ENCODE measurements around the gene SLC25A47. TPM values are rescaled to one million over a fixed set of nuclear protein-coding genes. Genes with fewer than 3 reads are reported as not detected.
A peak's percentile ranks its signal among the peaks of the same experiment; 100 is the strongest.
"Not testable (repeated sequence)": the region's sequence is repeated elsewhere in the genome, so short reads cannot be mapped to it uniquely, and the experiment has no call there.

SLC25A47 gene
- total RNA-seq, 2 donors from 2014 or later: not detected

- no peak overlapping the region for H3K4me3 Mint-ChIP-seq
- no peaks in the 10 kb centered on the region for H3K36me3 Mint-ChIP-seq (ENCODE audit: insufficient read depth in 2 of 2)
- ATAC-seq (replicated peaks in 1 of 2) (no peak), DNase-seq (peak in 1 of 2 donors; percentile 27)
- peak overlapping the region; percentile 24 for H3K27ac Mint-ChIP-seq
- H3K27me3 Mint-ChIP-seq (ENCODE audit: low read depth): peaks cover 18% of the 10 kb centered on the region
- peaks cover 8% of the 10 kb centered on the region for H3K4me1 Mint-ChIP-seq (ENCODE audit: low read depth)
- no peaks in the 10 kb centered on the region for H3K9me3 Mint-ChIP-seq
Measured at GRCh38 chr14:100303179-100303578, 20.0 kb upstream of the SLC25A47 start.

- Mint-ChIP-seq H3K27ac (no peak overlapping the region), H3K27me3 (ENCODE audit: low read depth) (peaks cover 18% of the 10 kb centered on the region), H3K4me3 (peak overlapping the region in 1 of 2 donors; percentile 34), H3K9me3 (no peaks in the 10 kb centered on the region), H3K4me1 (ENCODE audit: low read depth) (peaks cover 8% of the 10 kb centered on the region), H3K36me3 (ENCODE audit: insufficient read depth in 2 of 2) (no peaks in the 10 kb centered on the region)
- no peak for DNase-seq
- no peak for ATAC-seq (replicated peaks in 1 of 2)
Measured at GRCh38 chr14:100303925-100304324, 19.2 kb upstream of the SLC25A47 start.

DNA sequence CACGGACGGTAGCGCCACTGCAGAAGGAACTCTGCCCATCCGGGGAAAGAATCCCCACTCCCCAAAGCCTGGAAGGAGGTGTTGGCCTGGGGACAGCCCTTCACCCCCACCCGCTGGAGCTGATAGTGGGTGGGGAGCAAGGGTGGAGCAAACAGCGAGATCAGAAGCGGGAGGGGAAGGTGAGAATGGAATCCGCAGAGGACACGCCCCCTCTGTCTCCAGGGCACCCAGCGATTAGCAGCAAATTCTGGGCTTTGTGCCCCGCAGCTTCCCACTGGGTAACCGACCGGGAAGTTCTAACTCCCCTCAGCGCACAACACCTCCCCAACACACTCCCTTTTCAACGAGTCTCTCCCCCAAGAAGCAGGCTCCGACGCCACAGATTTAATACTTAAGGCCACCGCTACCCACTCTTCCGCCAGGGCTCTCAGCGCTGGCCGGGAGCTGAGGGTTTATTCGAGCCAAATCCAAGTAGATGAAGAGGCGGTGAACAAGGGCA, 18.3 kb upstream of the SLC25A47 start:
- ATAC-seq (replicated peaks in 1 of 2) (no peak), DNase-seq (no peak)
- no peaks in the 10 kb centered on the region for H3K36me3 Mint-ChIP-seq (ENCODE audit: insufficient read depth in 2 of 2)
- peaks cover 8% of the 10 kb centered on the region for H3K4me1 Mint-ChIP-seq (ENCODE audit: low read depth)
- peak overlapping the region; percentile 83 to 86 for H3K4me3 Mint-ChIP-seq
- H3K27ac Mint-ChIP-seq: peak overlapping the region; percentile 34
- no peaks in the 10 kb centered on the region for H3K9me3 Mint-ChIP-seq
- peaks cover 18% of the 10 kb centered on the region for H3K27me3 Mint-ChIP-seq (ENCODE audit: low read depth)

DNA sequence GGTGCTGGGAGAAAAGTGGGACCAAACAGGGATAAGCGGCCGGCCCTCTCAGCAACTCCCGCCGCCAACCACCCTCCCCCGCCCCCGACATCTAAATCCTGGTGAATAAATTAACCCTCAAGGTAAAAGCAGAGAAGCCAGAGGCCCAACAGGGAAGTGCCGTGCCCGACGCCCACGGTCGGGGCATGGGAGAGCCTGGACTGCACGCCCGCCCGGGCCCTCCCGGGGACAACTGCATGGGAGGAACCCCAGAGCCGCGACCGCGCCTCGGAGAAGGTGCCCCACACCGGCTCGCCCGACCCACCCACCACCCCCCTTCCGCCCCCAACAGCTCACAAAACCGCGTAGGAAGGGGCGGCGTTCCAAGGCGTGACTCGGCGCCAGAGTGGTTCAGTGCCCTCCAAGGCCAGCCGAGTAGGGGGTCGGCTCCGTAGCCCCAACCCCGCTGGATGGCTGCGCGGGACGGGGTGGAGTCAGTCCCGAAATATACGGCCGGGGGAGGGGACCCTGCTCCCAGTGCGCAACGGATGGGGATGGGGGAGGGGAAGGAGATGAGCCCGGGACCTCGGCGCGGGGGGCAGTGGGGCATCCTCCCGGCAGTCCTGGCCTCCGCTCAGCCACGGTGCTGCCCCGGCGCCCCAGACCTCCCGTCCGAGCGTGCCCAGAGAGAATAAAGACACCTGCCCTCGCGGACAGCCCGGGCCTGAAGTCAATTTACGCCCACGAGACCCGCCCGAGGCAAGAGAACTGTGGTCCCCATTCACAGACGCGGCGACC, 17.6 kb upstream of the SLC25A47 start:
- Mint-ChIP-seq H3K27me3 (ENCODE audit: low read depth) (peaks cover 18% of the 10 kb centered on the region), H3K36me3 (ENCODE audit: insufficient read depth in 2 of 2) (no peaks in the 10 kb centered on the region), H3K27ac (peak overlapping the region; percentile 34), H3K9me3 (no peaks in the 10 kb centered on the region), H3K4me1 (ENCODE audit: low read depth) (peaks cover 8% of the 10 kb centered on the region), H3K4me3 (peak overlapping the region; percentile 83 to 86)
- ATAC-seq (replicated peaks in 1 of 2): peak; percentile 17 to 33
- DNase-seq: peak; percentile 46 to 60

DNA sequence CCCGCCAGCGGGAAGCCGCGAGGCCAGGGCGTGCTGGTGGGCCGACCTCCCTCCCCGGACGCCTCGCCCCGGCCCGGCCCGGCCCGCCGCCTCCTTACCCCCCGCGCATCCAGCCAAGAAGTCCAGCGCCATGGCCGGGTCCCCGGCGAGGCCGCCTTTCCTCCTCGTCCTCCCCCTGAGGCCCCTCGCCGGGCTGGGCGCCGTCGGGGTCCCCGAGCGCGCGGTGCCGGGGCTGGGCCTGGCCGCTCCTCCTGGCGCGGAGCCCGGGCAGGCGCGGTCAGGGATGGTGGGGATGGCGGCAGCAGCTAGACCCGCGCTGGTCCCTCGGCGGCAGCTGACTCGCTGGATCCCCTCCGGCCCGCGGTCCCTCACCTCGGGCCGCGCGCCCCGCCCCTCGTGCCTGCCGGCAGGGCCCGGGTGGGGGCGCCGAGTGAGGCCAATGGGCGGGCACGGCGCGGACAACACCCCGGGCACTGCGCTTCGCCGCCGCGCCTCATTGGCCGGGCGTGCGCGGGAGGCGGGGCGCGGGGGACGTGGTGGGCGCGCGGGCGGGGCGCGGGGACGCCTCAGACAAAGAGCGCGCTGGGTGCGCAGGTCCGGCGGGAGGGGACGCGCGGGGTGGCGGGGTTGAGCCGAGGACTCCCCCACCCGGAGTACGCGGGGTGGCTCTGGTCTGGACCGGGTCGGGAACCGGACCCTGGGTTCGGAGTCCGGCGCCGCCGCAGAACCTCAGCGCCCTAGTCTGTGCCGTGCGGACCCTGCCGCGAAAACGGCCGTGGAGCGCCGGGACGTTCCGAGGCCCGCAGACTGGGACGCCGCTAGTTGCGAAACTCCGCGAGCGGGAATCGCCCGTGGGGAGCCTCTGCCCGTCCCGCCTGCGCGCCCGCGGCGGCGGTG, 16.8 kb upstream of the SLC25A47 start, which contains the start of gene SLC25A29:
SLC25A29 (minus strand) TSS at position 344 of the 897 bp plus-strand sequence; CDS start at position 132, 212 bp downstream.
- ATAC-seq (replicated peaks in 1 of 2) (peak; percentile 92 to 93), DNase-seq (peak; percentile 88 to 90)
- H3K4me3 Mint-ChIP-seq: peak within 1 kb of the TSS; percentile 83 to 86
- H3K9me3 Mint-ChIP-seq: no peaks in the 10 kb centered on the region
- H3K27me3 Mint-ChIP-seq (ENCODE audit: low read depth): peaks cover 18% of the 10 kb centered on the region
- H3K36me3 Mint-ChIP-seq (ENCODE audit: insufficient read depth in 2 of 2): no peaks in the 10 kb centered on the region
- H3K4me1 Mint-ChIP-seq (ENCODE audit: low read depth): peaks cover 8% of the 10 kb centered on the region
- no peak within 1 kb of the TSS for H3K27ac Mint-ChIP-seq

GRCh38 chr14:100306998-100307765, 16.0 kb upstream of the SLC25A47 start:
- no peaks in the 10 kb centered on the region for H3K36me3 Mint-ChIP-seq (ENCODE audit: insufficient read depth in 2 of 2)
- H3K27me3 Mint-ChIP-seq (ENCODE audit: low read depth): peaks cover 18% of the 10 kb centered on the region
- H3K9me3 Mint-ChIP-seq: no peaks in the 10 kb centered on the region
- peak overlapping the region; percentile 56 to 82 for H3K4me3 Mint-ChIP-seq
- ATAC-seq (replicated peaks in 1 of 2) (no peak), DNase-seq (no peak)
- H3K27ac Mint-ChIP-seq: no peak overlapping the region
- H3K4me1 Mint-ChIP-seq (ENCODE audit: low read depth): peaks cover 8% of the 10 kb centered on the region

DNA sequence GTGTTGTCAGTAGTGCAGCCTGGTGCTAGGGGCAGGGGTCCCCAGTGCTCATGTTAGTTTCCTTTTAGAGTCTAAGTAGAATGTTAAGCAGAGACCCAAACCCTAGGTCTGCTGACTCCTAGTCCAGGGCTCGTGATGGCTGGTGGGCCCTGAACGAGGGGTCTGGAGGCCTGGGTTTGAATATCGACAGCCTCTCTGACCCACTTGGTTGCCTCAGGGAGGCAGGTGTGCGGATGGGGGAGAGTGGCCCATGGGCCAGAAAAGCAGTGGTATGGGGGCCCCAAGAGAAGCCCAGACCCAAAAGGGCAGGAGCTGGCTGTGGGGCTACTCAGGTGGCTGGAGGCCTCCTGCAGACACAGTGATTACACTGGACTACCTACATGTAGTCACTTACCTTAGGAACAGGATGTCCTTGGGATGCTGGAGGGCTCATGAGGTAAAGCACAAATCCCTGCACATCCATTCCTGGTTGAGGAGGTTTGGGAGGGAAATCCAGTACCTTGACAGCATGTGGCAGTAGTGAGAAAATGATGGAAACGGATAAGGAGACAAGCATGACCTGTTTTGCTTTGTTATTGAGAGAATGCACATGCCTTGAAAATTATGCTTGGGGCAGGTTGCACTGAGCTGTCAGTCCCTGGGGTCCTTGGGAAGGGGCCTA, 15.2 kb upstream of the SLC25A47 start:
- Mint-ChIP-seq H3K36me3 (ENCODE audit: insufficient read depth in 2 of 2) (no peaks in the 10 kb centered on the region), H3K4me1 (ENCODE audit: low read depth) (peaks cover 8% of the 10 kb centered on the region), H3K9me3 (no peaks in the 10 kb centered on the region), H3K4me3 (peak overlapping the region; percentile 55 to 56), H3K27me3 (ENCODE audit: low read depth) (peaks cover 18% of the 10 kb centered on the region), H3K27ac (no peak overlapping the region)
- no peak for ATAC-seq (replicated peaks in 1 of 2)
- DNase-seq: no peak

GRCh38 chr14:100308427-100308792, 14.7 kb upstream of the SLC25A47 start:
- not testable (repeated sequence) for ATAC-seq (replicated peaks in 1 of 2); H3K4me3 Mint-ChIP-seq; H3K9me3 Mint-ChIP-seq; DNase-seq; H3K36me3 Mint-ChIP-seq (ENCODE audit: insufficient read depth in 2 of 2); H3K27ac Mint-ChIP-seq; H3K4me1 Mint-ChIP-seq (ENCODE audit: low read depth)
- H3K27me3 Mint-ChIP-seq (ENCODE audit: low read depth): peaks cover 18% of the 10 kb centered on the region

DNA sequence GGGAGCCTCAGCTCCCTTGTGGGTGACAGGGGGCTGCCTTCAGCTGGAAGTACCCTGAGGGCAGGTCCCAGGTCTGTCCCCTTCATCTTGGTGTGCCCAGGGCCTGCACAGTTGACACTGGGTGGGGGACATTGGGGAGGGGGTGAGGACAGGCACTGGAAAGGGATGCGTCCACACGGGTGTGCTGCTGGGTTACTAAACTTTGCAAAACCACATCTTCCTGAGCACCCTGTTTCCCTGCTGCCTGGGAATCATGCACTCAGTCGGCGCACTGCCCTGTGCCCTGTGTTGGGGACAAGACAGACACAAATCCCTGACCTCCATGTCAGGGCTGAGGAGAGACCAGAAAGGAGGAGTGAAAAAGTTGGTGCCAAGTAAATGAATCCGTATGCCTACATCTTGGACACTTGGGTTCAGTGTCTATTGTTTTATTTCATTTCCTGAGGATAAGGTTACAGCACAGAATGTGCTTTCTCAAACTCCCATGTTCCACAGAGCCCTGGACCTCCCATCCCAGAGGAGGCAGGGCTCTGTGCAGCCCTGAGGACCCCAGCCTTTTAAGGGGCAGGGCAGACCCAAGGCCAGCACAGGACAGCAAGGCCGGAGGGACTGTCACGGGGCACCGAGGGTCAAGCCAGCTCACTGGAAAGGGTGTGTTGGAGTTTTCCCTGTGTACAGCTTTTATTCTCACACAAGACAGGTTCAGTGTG, 14.0 kb upstream of the SLC25A47 start:
- no peak overlapping the region for H3K27ac Mint-ChIP-seq
- no peak overlapping the region for H3K4me3 Mint-ChIP-seq

GRCh38 chr14:100312110-100312876, 10.8 kb upstream of the SLC25A47 start:
- not testable (repeated sequence) for H3K27me3 Mint-ChIP-seq (ENCODE audit: low read depth); H3K4me3 Mint-ChIP-seq

More for the DNA sequence above, 14.0 kb upstream of the SLC25A47 start:
- DNase-seq (no peak), ATAC-seq (replicated peaks in 1 of 2) (no peak)
- H3K27me3 Mint-ChIP-seq (ENCODE audit: low read depth): peaks cover 18% of the 10 kb centered on the region
- no peaks in the 10 kb centered on the region for H3K36me3 Mint-ChIP-seq (ENCODE audit: insufficient read depth in 2 of 2)
- H3K4me1 Mint-ChIP-seq (ENCODE audit: low read depth): peaks cover 8% of the 10 kb centered on the region
- H3K9me3 Mint-ChIP-seq: no peaks in the 10 kb centered on the region

DNA sequence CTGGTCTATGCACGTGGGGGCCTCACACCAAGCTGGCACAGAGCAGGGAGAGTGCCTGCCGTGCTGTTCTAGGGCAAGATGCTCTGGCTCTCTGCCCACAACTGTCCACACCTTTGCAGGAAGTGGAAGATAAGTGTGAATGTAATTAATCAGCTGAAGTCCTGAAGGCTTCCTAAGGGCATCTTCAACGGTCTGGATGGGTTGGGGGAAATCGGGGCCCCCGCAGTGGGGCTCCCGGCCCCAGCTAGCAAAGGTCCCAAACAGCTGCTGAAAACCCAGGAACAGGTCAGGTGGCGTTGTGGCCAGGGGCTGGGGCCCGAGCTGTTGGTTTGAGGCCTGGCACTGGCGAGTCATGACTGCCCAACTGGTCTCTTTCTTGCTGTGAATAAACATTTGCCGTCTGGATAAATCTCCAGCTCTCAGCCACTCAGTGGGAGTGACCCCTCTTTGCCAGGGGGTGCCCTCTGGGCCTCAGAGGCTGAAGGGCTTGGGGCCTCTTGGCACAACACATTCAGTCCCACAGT, 10.2 kb upstream of the SLC25A47 start:
- H3K36me3 Mint-ChIP-seq (ENCODE audit: insufficient read depth in 2 of 2): no peaks in the 10 kb centered on the region
- peaks cover 4% of the 10 kb centered on the region for H3K4me1 Mint-ChIP-seq (ENCODE audit: low read depth)
- DNase-seq: no peak
- H3K9me3 Mint-ChIP-seq: no peaks in the 10 kb centered on the region
- peaks cover 2% of the 10 kb centered on the region for H3K27me3 Mint-ChIP-seq (ENCODE audit: low read depth)
- H3K4me3 Mint-ChIP-seq: no peak overlapping the region
- no peak for ATAC-seq (replicated peaks in 1 of 2)
- H3K27ac Mint-ChIP-seq: peak overlapping the region; percentile 4

More at GRCh38 chr14:100312110-100312876, 10.8 kb upstream of the SLC25A47 start:
- ATAC-seq (replicated peaks in 1 of 2); H3K9me3 Mint-ChIP-seq; DNase-seq; H3K4me1 Mint-ChIP-seq (ENCODE audit: low read depth); H3K36me3 Mint-ChIP-seq (ENCODE audit: insufficient read depth in 2 of 2): not testable (repeated sequence)
- H3K27ac Mint-ChIP-seq: peak overlapping the region; percentile 4
